HG02610 (cell line): ENCODE data around the gene IL1RL2.

ENCODE experiments used
- ATAC-seq: cut with Tn5 transposase; IDR thresholded peaks from one replicate; pipeline ENCODE4 v1.9.1; 2021; ENCODE audit warnings: mild to moderate bottlenecking, moderate library complexity; ENCODE audit not compliant: unreplicated experiment

IL1RL2 gene

GRCh38 chr2:102186791-102187495, at the start of gene IL1RL2:
TSS of gene IL1RL2 (plus strand) at chr2:102187023. CDS start at chr2:102187868, 845 bp downstream.
- ATAC-seq, result no peak

DNA sequence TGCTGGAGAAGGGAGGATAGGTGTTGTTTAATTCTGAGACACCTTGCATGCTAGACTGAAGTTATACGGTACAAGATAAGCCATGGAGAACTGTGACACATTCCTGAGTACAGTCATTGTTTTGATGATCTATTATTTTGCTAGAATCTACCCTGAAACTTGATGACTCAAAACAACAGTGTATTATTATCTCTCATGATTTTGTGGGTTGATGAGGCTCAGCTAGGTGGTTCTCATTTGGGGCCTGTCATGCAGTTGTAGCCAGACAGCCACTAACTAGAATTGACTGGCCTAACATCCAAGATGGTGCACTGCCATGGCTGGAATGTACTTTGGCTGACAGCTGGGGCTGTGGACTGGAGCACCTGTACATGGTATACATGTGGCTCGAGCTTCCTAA, 49.7 kb upstream of the IL1RL2 start:
- ATAC-seq, result peak; percentile 85

DNA sequence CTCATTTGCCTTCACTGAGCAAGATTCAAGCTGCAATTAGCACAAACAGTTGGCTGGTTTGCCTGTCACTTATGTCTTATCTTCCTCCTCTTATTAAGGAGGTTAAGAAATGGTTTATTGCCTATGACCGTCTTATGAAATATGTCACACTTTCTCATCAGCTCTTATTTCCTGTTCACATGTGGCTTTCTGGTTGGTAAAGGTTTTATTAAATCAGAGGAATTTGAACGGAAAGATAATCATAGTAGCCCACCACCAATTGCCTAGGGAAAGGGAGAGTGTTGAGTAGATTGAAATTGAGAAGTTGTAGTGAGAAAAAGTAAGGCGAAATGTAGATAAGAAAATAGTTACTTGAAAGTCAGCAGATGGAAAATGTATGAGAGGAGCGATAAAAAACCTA, 48.5 kb upstream of the IL1RL2 start:
- no peak for ATAC-seq

DNA sequence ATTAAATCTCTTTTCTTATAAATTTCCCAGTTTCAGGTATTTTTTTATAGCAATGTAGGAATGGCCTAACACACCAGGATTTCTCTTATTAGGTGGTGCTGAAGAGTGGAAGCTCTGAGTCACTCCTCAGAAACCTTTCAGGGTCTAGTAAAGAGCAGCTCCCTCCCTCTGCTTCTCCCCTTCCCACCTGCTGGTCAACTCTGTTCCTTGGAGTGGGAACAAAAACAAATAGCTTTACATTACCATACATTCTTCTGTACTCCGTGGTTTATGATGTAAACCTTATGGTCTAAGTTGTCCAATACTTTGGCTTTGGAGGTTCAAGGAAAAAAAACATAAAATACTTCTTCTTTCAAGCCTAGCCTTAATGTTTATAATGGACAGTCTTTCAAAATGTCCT, 47.0 kb upstream of the IL1RL2 start:
- ATAC-seq, result no peak

GRCh38 chr2:102140377-102140776, 46.4 kb upstream of the IL1RL2 start:
- ATAC-seq, result no peak

DNA sequence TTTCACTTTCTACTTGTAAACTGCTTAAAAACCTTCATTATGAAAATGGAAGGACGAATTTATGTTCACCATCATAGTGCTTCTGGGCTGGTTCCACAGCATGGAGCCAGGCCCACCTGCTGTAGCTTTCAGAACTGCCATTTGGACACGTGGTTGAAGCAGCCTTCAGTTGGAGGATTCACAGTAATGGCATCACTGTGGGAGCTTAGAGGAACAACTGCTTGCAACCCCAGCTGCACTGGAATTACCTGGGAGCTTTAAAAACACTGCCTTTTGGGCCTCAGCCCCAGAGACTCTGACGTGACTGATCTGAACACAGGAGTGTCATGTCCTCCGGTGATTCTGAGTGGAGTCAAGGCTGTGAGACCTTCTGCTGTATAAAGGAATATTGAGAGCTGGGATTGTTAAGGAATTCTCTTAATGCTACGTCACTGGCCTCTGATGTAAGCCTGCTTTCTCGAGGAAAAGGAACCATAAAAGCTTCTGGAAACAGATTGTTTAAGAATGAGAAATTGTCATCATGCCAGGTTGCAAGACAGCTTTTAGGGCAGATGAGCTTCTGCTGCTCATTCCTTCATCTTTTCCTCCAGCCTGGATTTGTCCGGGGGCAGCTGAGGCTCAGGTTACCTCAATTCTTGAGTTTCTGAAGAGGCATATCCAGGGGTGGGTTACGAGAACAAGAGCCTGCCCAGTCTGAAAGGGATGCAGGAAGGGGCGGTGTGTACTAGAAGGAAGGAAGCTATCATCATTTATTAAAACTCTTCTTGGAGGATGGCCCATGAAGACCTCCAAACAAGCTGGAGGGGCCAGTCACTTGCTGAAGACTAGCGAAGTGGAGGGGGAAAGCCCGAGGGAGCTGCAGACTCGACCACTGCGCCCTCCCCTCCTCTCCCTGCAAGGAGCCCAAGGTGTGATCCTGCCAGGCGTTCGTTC, 45.5 kb upstream of the IL1RL2 start:
- no peak for ATAC-seq

- ATAC-seq, result peak; percentile 45
Measured at GRCh38 chr2:102141970-102142828, 44.6 kb upstream of the IL1RL2 start, which contains the start of gene IL1R1. TSS of gene IL1R1 (plus strand) at chr2:102142746. CDS start at chr2:102157725, 14,979 bp downstream.

- no peak for ATAC-seq
Measured at GRCh38 chr2:102142829-102143449, 43.9 kb upstream of the IL1RL2 start.

DNA sequence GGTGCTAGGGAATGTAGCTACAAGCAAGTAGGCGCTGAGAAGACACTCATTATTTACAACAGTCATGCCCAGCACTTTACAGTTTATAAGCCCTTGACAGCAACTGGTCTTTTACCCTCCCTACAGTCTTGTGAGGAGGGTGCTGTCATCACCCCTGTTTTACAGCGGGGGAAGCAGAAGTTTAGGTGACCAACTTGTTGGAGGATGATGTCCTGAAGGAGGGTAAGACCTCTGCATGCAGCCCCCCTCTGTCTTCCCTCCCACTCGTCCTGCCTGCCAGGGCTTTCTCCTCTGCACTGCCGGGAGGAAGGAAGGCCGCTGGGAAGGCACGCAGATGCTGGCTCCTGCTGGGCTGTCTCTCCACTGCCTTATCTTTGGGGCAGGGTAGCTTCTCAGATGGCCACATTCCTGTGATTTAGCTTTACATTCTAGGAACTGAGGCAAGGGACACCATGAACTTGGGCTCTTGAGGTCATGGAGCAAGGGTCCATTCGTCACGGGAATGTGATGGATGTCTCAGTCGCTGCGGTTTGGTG, 43.3 kb upstream of the IL1RL2 start:
- ATAC-seq, result no peak

GRCh38 chr2:102144128-102144527, 42.7 kb upstream of the IL1RL2 start:
- ATAC-seq, result no peak

DNA sequence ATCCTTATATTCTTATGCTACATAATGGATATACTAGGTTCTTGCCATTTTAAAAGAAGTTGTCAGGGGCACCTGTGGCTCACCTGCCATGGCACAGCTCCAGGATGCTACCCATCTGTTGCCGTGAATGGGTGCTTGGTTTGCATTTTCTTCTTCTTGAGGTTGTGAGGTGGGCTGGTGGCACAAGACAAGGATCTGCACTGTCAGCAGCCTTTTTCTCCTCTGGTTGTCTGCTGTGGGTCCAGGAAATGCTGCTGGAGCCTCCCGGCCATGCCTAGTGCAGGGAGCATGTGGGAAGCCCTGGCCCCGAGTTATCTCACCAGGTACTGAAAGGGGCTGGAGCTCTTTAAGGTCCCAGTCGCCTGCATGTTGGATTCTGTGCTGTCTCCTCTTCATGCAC, 41.7 kb upstream of the IL1RL2 start:
- no peak for ATAC-seq

- no peak for ATAC-seq
Measured at GRCh38 chr2:102145934-102146333, 40.9 kb upstream of the IL1RL2 start.

DNA sequence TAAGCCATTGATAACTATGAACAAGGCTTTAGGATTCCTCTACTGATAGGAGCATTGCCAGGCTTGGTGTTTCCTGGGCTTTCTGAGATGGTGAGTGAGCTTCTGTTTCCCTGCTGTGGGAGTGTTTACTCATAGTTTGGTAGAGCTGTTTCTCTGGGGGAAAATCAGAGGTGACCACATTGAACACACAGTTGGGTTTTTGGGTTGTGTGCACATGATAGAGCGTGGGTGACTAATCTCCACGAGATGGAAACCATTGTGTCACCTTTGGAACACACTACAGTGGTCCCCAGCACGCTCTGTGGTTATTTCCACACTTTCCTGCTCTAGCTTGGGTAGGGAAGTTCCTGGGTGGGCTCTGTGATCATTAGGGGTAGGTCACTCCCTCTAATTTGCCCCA, 38.9 kb upstream of the IL1RL2 start:
- peak; percentile 65 for ATAC-seq

DNA sequence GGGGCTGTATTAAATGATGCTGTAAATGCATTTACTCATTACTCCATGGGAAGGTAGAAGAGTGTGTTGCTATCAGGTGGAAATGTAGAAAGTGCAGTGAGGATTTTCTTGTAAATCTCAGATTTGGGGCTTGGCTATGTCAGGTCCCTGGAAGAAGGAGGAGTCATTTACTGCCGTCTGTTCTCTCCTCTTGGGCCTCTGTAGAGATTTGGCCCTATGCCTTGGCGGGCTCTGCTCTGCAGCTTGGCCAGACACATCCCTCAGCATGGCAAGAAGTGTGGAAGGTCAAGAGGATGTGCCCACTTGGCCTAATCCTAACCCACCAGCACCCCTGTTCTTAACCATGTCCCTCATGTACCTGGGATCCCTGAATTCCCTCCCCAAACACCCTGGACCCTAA, 37.6 kb upstream of the IL1RL2 start:
- ATAC-seq, result no peak

DNA sequence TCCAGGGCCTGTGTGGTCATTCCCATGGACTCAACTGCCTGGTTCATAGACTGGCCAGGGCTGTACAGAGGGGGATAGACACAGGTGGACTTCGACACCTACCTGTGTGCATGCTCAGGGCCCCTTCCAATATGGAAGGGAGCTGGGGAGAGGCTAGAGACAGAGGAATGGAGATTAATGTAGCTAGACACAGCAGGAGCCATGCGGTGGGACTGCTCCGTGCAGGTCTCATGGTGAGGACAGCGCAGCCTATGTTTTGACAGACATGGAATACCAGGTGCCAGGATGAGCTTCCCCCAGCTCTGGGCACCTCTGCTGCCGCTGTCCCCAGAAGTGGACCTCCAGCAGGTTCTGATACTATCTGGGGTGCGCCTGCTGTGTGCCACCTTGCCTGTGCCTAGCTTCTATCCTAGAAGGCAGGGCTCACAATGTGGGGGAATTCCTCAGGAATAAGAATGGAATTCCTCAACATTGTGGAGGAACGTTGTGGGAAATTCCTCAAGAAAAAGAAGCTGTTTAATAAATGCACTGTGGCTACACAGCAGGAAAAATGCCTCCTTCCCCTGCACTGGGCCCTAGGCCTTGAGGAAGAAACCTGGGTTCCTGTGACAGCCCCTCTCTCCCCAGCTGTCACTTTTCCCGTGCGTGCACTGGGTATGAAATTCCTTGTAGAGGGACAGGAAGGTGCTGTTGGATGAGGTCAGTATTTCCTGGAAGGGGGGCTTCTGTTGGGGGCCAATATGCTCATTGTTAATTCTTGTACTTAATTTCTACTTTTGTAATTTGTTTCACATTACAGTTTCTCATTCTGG, 37.0 kb upstream of the IL1RL2 start:
- ATAC-seq, result no peak

DNA sequence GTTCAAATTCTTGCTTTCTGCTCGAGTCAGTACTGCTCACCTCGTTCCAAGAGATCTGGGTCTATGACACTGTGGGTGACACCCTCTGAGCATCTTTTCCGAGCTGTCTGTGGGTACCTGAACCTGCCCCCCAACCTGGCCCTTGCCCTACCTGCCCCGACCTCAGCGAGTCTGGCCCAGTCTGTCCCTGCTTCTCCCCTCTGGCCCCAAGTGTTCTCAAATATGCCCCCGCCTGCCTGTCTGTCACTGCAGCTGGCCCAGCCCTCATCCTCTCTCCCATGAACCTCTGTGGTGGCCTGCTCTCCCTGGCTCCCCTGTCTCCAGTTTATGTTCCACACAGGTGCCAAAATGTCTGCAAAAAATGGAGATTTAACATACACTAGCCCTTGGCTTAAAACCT, 32.5 kb upstream of the IL1RL2 start:
- ATAC-seq, result no peak

DNA sequence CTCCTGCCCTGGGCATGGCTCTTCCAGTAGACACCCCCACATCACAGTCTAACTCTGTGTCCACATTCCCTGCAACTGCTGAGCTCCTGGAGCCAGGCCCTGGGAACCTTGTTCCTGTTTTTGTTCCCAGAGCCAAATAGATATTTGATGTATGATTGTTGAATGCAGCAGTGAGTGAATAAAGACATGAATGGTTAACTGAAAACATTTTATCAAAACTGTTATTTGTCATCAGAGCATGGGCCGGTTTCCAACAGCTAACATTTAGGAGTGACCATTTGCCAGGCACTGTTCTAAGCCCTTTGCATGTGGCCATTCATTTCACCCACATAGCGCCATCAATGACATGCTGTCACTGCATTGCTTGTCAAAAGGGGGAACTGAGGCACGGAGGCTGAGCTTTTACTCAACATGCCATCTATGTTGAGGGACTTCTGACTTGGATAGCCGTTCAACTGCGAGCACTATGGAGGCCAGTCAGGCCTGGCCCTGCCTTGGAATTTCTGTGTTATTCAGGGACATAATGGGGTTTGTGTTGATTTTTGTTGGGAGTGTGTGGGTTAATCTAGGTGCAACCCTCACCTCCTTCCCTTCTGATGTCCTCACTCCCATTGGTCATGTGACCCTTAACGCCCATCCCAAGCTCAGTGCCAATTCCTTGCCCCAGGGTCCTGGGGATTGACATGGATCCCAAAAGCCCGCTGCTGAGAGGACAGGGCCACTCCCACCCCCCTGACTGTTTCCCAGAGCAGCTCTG, 31.7 kb upstream of the IL1RL2 start:
- no peak for ATAC-seq

- ATAC-seq, result no peak
Measured at GRCh38 chr2:102155703-102156515, 30.9 kb upstream of the IL1RL2 start.
